Endothelial cell of umbilical vein (primary cell): ENCODE measurements around the gene DEFB131A.
"Not testable (repeated sequence)": the region's sequence is repeated elsewhere in the genome, so short reads cannot be mapped to it uniquely, and the experiment has no call there.

Experiments used
- EZH2 ChIP-seq: IDR thresholded peaks from 2 replicates; pipeline ENCODE4 v1.6.1; 2012; ENCODE audit warnings: borderline replicate concordance, low read depth, mild to moderate bottlenecking, moderate library complexity, low read length, inconsistent platforms; ENCODE audit not compliant: severe bottlenecking
- JUN ChIP-seq: IDR thresholded peaks from 2 replicates; pipeline ENCODE4 v1.6.1; 2011; ENCODE audit warnings: borderline replicate concordance, low read depth; ENCODE audit not compliant: insufficient read length, insufficient read depth
- MYC ChIP-seq: IDR thresholded peaks from one replicate; pipeline ENCODE4 v1.6.1; 2011; ENCODE audit warnings: mild to moderate bottlenecking, low read depth, low read length
- POLR2A ChIP-seq: IDR thresholded peaks from 2 replicates; pipeline ENCODE4 v1.6.1; 2012; ENCODE audit warnings: low read depth, mild to moderate bottlenecking, control low read depth, low read length
- POLR2AphosphoS5 ChIP-seq: IDR thresholded peaks from 2 replicates; pipeline ENCODE4 v1.6.1; 2012; ENCODE audit warnings: low read depth, mild to moderate bottlenecking, control low read depth, low read length, moderate library complexity; ENCODE audit not compliant: insufficient read depth
- TF ChIP-seq, protein P1 (sequence below), 2 donors: IDR thresholded peaks; 1 replicate in 1 of 2; 2 replicates in 1 of 2; pipeline ENCODE4 v1.5.1; 2011; ENCODE audit warnings: low read length in 2 of 2, mild to moderate bottlenecking in 2 of 2, moderate library complexity in 2 of 2, control low read depth in 1 of 2, inconsistent platforms in 1 of 2, low read depth in 1 of 2; ENCODE audit not compliant: insufficient read depth in 1 of 2; ENCODE audit errors: extremely low read depth in 1 of 2

DNA sequence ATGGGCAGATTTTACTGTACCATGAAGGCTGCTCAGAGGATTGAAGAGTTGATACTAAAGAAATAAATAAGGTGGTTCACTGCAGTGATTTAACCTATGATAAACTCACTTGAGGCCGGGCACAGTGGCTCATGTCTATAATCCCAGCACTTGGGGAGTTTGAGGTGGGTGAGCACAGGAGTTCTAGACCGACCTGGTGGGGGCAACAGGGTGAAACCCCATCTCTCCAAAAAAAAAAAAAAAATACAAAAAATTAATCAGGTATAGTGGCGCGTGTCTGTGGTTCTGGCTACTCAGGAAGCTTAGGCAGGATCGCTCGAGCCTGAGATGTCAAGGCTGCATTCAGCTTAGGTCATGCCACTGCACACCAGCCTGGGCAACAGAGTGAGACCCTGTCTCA lies 467 bp downstream of the DEFB131A start:
- TF ChIP-seq, protein P1, sequence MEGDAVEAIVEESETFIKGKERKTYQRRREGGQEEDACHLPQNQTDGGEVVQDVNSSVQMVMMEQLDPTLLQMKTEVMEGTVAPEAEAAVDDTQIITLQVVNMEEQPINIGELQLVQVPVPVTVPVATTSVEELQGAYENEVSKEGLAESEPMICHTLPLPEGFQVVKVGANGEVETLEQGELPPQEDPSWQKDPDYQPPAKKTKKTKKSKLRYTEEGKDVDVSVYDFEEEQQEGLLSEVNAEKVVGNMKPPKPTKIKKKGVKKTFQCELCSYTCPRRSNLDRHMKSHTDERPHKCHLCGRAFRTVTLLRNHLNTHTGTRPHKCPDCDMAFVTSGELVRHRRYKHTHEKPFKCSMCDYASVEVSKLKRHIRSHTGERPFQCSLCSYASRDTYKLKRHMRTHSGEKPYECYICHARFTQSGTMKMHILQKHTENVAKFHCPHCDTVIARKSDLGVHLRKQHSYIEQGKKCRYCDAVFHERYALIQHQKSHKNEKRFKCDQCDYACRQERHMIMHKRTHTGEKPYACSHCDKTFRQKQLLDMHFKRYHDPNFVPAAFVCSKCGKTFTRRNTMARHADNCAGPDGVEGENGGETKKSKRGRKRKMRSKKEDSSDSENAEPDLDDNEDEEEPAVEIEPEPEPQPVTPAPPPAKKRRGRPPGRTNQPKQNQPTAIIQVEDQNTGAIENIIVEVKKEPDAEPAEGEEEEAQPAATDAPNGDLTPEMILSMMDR (IDR thresholded peaks at IDR 0.05; ENCODE audit: extremely low read depth in 1 of 2, insufficient read depth in 1 of 2, low read depth in 1 of 2, low read length in 2 of 2), result not testable (repeated sequence)
- not testable (repeated sequence) for TF ChIP-seq EZH2, JUN, MYC, POLR2AphosphoS5, POLR2A
